ENCODE results near the gene OSBPL10. TPM values are rescaled to one million over a fixed set of nuclear protein-coding genes. Genes with fewer than 3 reads are reported as not detected.

The OSBPL10 gene
- total and polyA plus RNA-seq, 9 donors, result 2.5 to 36.6 (median 10.6) TPM

DNA sequence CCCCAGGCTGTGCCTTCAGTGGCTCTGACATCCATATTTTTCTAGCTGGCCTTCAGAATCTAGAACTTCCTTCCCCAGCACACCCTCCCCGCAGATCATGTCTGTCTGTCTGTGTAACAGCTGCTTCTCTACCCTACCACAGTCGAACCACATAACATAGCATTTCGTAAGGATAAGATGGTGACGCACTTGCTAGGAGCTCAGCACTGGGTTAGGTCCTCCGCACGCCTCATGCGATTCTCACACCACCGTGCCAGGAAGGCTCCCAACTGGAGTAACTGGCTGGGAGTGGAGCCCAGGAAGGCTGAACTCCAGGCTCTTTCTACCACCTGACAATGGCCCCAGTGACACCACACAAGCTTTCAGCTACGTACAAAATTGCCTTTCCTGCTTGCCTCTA is 279.8 kb downstream of the OSBPL10 start:
- Histone ChIP-seq H3K36me3 (no peaks in the 10 kb centered on the region), H3K4me3 (no peak overlapping the region), H3K27ac (no peak overlapping the region), H3K27me3 (no peaks in the 10 kb centered on the region), H3K4me1 (ENCODE audit: insufficient read depth) (peaks cover 15% of the 10 kb centered on the region), H3K9me3 (no peaks in the 10 kb centered on the region)
- intact Hi-C loops (cut with DNase I), result no loop called here
- no peak for TF ChIP-seq POLR2A (IDR thresholded peaks at IDR 0.05)
- no peak for TF ChIP-seq EP300 (IDR thresholded peaks at IDR 0.05)
- TF ChIP-seq, protein P1, sequence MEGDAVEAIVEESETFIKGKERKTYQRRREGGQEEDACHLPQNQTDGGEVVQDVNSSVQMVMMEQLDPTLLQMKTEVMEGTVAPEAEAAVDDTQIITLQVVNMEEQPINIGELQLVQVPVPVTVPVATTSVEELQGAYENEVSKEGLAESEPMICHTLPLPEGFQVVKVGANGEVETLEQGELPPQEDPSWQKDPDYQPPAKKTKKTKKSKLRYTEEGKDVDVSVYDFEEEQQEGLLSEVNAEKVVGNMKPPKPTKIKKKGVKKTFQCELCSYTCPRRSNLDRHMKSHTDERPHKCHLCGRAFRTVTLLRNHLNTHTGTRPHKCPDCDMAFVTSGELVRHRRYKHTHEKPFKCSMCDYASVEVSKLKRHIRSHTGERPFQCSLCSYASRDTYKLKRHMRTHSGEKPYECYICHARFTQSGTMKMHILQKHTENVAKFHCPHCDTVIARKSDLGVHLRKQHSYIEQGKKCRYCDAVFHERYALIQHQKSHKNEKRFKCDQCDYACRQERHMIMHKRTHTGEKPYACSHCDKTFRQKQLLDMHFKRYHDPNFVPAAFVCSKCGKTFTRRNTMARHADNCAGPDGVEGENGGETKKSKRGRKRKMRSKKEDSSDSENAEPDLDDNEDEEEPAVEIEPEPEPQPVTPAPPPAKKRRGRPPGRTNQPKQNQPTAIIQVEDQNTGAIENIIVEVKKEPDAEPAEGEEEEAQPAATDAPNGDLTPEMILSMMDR (IDR thresholded peaks at IDR 0.05), result no peak
- whole genome bisulfite sequencing, 3 donors, result 89 to 96% (median 95%) methylated on average over 9 of the region's 9 CpGs
- no peak for DNase-seq

DNA sequence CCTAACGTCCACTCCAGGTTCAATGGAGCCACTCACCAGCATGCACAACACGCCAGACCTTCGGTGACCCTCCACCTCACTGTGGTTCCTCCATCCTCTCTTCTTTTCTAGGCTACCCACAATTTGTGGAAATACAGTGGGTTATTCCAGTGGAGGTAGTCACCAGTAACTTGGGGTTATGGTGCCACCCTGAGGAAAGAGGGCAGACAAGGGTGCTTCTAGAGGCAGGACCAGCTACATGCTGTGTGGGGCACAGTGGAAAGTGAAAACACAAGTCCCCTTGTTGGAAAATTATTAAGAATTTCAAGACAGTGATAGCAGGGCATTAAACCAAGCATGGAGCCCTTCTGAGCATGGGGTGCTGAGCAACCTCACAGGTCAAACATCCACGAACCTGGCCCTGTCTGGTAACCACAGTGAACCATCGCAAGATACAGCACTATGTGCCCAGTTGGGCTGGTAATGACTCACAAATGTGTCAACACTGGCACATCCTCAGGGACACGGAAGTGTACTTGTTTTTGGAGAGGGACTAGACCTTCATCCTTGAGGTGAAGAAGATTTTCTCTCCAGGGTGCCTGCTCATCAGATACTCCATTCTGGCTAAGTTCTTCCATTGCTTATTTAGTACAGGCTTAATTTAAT is 281.6 kb downstream of the OSBPL10 start:
- Histone ChIP-seq H3K4me3 (no peak overlapping the region), H3K4me1 (ENCODE audit: insufficient read depth) (peaks cover 2% of the 10 kb centered on the region), H3K36me3 (no peaks in the 10 kb centered on the region), H3K27me3 (no peaks in the 10 kb centered on the region), H3K9me3 (no peaks in the 10 kb centered on the region), H3K27ac (no peak overlapping the region)
- intact Hi-C loops (cut with DNase I), result no loop called here
- DNase-seq, result no peak
- WGBS, 3 donors, result 91 to 96% (median 94%) methylated on average over 6 of the region's 6 CpGs
- no peak for TF ChIP-seq POLR2A (IDR thresholded peaks at IDR 0.05)
- TF ChIP-seq, protein P1 (IDR thresholded peaks at IDR 0.05), result no peak
- no peak for TF ChIP-seq EP300 (IDR thresholded peaks at IDR 0.05)

DNA sequence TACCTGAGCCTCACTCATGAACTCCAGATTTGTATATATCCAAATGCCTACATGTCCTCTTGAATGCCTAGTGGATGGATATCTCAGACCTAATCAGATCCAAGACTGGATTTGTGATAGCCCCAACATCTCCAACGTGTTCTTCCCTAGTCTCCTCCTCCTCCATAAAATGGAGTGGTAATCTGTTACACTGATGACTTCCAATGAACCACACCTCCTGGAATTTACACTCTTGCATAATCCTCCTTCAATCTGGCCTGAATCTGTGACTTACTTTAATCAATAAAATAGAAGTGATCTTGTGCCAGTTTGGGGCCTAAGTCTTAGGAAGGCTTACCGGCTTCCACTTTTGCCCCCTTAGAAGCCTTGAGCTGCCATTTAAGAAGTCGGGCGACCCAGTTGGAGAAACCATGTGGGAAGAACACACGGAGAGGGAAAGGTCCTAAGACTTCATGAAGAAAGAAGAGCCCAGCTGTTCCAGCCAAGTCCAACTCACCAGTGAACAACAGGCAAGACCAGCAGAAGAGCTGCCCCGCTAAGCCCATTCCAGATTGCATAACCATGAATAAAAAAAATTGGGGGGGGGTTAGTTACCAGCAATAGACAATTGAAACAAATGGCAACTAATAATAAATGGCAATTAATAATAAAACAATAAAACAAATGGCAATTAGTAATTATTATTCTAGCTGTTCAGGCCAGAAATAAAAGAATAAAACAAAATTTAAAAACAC is 284.1 kb downstream of the OSBPL10 start:
- H3K9me3 ChIP-seq, result no peaks in the 10 kb centered on the region
- H3K27me3 ChIP-seq, result no peaks in the 10 kb centered on the region
- intact Hi-C loops (cut with DNase I), result no loop called here
- 94 to 96% (median 95%) methylated on average over 6 of the region's 6 CpGs for WGBS, 3 donors
- TF ChIP-seq EP300 (IDR thresholded peaks at IDR 0.05) (no peak), POLR2A (IDR thresholded peaks at IDR 0.05) (no peak)
- TF ChIP-seq, protein P1 (IDR thresholded peaks at IDR 0.05), result no peak
- H3K4me3 ChIP-seq, result no peak overlapping the region
- H3K4me1 ChIP-seq (ENCODE audit: insufficient read depth), result no peaks in the 10 kb centered on the region
- H3K27ac ChIP-seq, result no peak overlapping the region
- no peak for DNase-seq
- no peaks in the 10 kb centered on the region for H3K36me3 ChIP-seq

DNA sequence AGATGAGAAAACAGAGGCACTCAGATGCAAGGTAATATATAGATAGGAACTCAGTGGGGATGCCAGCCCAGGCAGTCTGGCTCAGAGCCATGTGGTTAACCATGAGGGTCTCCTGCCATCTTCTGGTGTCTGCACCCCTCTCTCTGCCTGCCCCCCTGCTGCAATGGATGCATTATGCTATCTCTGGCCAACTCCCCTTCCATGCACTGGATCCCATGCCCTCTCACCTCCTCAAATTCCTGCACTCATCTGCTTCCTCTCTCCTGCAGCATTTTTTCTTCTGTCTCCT is 285.1 kb downstream of the OSBPL10 start:
- no peaks in the 10 kb centered on the region for H3K9me3 ChIP-seq
- no peak for DNase-seq
- H3K4me3 ChIP-seq, result no peak overlapping the region
- intact Hi-C loops (cut with DNase I), result no loop called here
- TF ChIP-seq, protein P1 (IDR thresholded peaks at IDR 0.05), result no peak
- no peak for TF ChIP-seq EP300 (IDR thresholded peaks at IDR 0.05)
- no peak for TF ChIP-seq POLR2A (IDR thresholded peaks at IDR 0.05)
- H3K4me1 ChIP-seq (ENCODE audit: insufficient read depth), result no peaks in the 10 kb centered on the region
- no peaks in the 10 kb centered on the region for H3K36me3 ChIP-seq
- no peak overlapping the region for H3K27ac ChIP-seq
- H3K27me3 ChIP-seq, result no peaks in the 10 kb centered on the region

Data from ovary (tissue), 9 donors.